Measurements from ENCODE around the gene CALCR.
"Not testable (repeated sequence)": the region's sequence is repeated elsewhere in the genome, so short reads cannot be mapped to it uniquely, and the experiment has no call there.

CALCR gene

GRCh38 chr7:93574646-93575554 lies at the start of gene CALCR:
Gene CALCR, minus strand, starts transcription at chr7:93574724. Its CDS starts 87,743 bp downstream, at chr7:93486981.
- FAIRE-seq, result no peak

- FAIRE-seq, result no peak
Measured at GRCh38 chr7:93623816-93624215, 49.3 kb upstream of the CALCR start.

DNA sequence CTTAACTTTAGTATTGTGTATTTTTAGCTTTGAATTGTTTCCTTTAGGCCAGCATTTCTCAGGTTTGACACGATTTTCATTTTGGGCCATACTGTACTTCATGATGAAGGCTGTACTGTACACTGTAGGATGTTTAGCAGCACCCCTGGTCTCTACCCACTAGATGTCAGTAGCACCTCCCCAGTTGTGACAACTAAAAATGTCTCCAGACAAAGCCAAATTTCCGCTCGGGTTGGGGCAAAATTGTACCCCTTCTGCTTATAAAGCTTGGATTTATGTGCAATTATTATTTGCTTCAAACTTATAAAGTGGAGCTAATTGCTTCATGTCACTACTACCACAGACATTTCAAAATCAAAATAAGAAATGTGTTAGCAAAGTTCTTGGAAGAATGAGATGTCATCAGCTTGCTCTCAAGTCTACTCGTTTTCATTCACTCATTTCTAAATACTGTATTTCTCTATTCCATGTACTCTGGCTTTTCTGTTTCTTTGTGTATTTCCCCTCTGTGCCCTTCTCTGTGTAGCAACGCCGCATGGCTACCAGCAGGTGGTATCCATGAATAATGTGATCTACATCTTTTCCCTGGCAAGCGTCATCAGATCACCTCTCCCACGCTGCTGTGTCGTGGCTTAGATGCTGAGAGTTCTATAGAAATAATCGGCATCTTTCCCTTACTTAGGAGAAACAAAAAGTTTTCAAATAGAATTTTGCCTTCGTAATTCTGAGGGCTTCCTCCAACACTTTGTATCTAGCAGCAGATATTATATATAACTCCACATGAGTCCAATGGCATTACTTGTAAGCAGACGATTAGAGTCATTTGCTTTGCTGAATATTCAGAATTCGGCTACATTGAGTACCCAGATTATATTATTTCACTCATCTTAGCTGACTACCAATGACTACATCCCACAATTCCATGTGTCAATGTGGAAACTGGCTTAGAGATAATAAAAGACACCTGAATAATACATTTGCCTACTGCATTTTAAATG lies 47.8 kb upstream of the CALCR start:
- FAIRE-seq, result no peak

GRCh38 chr7:93620864-93621263 lies 46.3 kb upstream of the CALCR start:
- no peak for FAIRE-seq

- no peak for FAIRE-seq
Measured at GRCh38 chr7:93620057-93620456, 45.5 kb upstream of the CALCR start.

GRCh38 chr7:93601363-93601762 lies 26.8 kb upstream of the CALCR start:
- FAIRE-seq, result no peak

GRCh38 chr7:93594250-93594649 lies 19.7 kb upstream of the CALCR start:
- FAIRE-seq, result no peak

GRCh38 chr7:93592588-93593266 lies 18.2 kb upstream of the CALCR start:
- FAIRE-seq, result no peak

DNA sequence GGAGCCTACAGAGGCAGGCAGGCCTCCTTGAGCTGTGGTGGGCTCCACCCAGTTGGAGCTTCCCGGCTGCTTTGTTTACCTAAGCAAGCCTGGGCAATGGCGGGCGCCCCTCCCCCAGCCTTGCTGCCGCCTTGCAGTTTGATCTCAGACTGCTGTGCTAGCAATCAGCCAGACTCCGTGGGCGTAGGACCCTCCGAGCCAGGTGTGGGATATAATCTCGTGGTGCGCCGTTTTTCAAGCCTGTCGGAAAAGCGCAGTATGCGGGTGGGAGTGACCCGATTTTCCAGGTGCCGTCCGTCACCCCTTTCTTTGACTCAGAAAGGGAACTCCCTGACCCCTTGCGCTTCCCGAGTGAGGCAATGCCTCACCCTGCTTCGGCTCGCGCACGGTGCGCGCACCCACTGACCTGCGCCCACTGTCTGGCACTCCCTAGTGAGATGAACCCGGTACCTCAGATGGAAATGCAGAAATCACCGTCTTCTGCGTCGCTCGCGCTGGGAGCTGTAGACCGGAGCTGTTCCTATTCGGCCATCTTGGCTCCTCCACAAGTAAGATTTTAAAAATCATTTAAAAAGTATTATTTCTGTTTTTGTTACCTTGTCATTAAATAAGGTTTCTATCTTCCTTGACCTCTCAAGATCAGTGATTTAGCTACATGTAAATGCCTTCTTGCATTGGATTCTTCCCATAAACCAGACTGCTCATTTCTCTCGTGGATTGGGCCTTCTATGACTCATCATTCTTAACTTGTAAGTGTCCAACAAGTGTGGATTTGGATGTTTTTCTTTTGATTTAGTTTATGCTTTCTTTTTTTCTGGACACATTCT lies 16.9 kb upstream of the CALCR start:
- not testable (repeated sequence) for FAIRE-seq

DNA sequence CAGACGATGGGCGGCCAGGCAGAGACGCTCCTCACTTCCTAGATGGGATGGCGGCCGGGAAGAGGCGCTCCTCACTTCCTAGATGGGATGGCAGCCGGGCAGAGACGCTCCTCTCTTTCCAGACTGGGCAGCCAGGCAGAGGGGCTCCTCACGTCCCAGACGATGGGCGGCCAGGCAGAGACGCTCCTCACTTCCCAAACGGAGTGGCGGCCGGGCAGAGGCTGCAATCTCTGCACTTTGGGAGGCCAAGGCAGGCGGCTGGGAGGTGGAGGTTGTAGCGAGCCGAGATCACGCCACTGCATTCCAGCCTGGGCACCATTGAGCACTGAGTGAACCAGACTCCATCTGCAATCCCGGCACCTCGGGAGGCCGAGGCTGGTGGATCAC lies 11.9 kb upstream of the CALCR start:
- not testable (repeated sequence) for FAIRE-seq

GRCh38 chr7:93585694-93586478 lies 11.4 kb upstream of the CALCR start:
- FAIRE-seq, result not testable (repeated sequence)

DNA sequence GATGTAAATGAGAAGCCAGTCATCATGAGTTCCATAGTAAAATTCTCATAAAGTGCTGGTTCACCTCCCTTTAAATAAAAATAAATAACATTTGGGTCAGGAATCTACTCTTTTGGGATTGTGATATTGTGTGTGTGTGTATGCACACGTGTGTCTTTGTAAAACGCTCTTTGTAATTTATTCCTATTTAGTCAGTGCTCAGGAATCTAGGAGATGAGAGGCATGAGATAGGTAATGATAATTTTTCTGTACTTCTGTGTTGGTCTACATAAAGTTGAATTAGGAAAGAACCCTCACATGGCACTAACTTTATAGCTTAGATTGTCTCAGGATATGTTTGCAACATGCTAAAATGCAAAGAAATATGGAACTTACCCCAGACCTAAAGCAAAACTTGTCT lies 4.9 kb upstream of the CALCR start:
- no peak for FAIRE-seq

DNA sequence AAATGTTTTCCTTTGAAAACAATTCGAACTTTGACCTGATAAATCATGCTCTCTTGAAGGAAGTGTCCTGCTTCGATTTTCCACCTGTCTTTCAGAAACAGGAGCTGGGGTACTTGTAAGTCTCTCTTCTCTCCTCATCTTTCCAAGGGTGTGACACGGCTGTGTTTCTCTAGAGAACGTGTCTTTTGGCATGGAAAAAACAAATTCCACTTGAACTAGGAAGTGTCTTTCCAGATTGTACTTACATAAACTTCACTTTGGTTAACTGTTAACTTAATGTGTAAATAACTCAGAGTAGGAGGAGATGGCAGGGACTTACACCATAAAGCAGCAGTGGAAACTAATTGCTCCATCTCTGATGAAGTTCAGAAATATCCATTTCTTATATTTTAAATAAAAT lies 4.2 kb upstream of the CALCR start:
- no peak for FAIRE-seq

- FAIRE-seq, result no peak
Measured at GRCh38 chr7:93575555-93576399, 1.3 kb upstream of the CALCR start.

DNA sequence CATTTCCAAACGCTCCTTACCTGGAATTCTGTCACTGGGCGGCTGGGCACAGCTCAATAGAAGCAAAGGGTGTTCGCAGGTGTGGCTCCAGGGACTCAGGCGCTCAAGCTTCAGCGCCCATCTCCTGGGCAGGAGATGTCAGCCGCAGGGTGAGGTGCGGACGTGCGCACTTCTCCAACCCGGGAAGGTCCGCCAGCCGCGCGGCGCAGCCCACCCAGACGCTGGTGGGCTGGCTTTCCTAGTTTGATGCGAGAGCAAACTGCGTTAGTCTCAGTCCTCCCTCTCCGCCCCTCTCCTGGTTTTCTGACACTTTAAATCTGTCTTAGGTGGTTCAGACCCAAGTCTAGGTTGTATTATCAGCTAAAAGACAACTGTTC lies 267 bp downstream of the CALCR start:
- no peak for FAIRE-seq

GRCh38 chr7:93569189-93569588 lies 5.3 kb downstream of the CALCR start:
- FAIRE-seq, result no peak

DNA sequence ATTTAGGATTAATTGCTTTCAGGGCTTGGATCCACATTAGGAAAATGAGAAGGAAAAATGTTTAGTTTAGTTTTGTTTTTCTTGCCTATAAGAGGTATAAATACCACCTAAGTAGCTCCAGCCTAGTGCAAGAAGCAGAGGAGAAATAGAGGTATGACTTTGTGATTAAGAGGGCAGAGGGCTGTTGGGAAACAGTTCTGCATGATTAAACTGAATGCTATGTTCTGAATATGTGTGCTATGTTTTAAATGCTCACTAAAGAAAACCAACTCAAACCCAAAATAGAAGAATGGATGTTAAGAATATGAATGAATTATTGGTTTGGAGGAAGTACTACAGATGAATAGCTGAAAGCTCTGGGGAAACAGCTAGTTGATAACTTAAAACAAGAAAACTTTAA lies 7.6 kb downstream of the CALCR start:
- FAIRE-seq, result no peak

DNA sequence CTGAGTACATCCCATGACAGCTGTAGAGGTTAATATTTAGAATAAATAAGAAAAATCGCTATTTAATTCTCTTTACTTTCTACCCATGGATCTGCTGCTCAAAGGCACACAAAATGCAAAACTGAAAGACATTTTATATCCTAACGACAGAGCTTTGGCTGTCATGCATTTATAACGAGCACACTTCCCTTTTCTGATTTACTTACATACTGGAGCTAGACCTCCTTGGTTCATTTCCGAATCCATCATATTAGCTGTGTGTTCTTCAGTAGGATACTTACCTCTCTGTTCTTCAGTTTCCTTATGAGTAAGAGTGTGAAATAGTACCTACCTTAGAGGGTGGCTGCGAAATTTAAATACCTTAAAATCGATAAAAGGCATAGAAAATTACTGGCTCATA lies 10.9 kb downstream of the CALCR start:
- no peak for FAIRE-seq

DNA sequence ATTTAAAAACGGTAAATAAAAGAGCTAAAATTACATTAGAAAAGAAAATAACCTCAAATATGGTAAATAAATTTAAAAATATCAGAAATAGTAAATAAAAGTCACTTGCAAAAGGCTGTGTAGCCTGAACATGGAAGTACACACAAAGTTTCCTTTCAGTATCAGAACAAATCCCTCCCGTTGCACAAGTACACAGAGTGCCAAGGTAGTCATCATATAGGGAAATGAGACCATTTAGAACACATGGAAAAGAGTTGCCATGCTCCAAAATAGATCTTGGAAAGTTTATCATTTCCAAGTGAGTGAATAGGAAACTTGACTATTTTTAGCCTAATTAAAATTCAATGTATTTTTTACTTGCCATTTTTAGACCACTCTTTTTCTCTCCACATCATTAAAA lies 11.6 kb downstream of the CALCR start:
- FAIRE-seq, result no peak

DNA sequence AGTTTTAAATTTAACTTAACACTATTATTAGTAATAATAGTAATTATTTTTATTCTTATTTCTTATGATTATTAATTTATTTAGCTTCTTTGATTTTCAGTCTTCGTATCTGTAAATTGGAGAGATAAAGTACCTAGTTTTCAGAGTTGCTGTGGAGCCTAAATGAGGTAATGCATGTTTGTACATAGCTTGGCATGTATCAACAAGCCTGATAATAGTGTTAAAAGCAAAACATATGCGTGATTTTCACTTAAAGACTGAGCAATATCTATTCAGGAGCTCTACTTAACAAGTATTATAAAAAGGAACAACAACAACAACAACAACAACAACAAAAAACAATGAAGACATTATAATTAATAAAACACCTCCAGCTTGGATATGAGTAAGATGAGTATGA lies 12.4 kb downstream of the CALCR start:
- FAIRE-seq, result no peak
